ENCODE measurements around the gene ARHGAP45.

DNA sequence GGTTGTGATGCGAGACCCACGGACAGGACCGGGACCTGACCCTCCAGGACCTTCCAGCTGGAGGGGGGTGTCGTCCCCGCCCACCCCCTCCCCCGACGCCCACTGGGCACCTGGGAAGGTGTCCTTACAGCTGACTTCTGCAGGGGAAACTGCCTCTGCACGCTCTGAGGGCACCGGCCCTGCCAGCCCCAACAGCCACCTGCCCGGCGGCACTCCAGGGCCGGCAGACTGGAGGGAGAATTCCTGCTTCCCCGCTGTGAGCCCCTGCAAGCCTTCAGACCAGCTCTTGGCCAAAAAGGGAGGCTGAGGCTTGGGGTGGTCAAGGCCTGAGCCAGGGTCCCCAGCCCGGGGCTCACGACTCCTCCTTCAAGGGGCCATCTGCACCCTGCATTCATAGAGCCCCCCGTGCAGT is 39.3 kb upstream of the ARHGAP45 start:
- TF ChIP-seq, protein P1, sequence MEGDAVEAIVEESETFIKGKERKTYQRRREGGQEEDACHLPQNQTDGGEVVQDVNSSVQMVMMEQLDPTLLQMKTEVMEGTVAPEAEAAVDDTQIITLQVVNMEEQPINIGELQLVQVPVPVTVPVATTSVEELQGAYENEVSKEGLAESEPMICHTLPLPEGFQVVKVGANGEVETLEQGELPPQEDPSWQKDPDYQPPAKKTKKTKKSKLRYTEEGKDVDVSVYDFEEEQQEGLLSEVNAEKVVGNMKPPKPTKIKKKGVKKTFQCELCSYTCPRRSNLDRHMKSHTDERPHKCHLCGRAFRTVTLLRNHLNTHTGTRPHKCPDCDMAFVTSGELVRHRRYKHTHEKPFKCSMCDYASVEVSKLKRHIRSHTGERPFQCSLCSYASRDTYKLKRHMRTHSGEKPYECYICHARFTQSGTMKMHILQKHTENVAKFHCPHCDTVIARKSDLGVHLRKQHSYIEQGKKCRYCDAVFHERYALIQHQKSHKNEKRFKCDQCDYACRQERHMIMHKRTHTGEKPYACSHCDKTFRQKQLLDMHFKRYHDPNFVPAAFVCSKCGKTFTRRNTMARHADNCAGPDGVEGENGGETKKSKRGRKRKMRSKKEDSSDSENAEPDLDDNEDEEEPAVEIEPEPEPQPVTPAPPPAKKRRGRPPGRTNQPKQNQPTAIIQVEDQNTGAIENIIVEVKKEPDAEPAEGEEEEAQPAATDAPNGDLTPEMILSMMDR (IDR thresholded peaks at IDR 0.05; ENCODE audit: low read length), result no peak
- no peak for TF ChIP-seq EZH2 (IDR thresholded peaks at IDR 0.05; ENCODE audit: borderline replicate concordance, low read length)

Data from OCI-LY1 (cell line).